Nephron progenitor cell (in vitro differentiated cells): Measurements from ENCODE around the gene LDLRAD4.

Experiments used
- DNase-seq: peaks from one replicate; pipeline ENCODE4 v3.0.0; 2021
- H3K27ac Mint-ChIP-seq: 2 replicates; pipeline ENCODE4 v1.8.0; 2021; ENCODE audit warnings: mild to moderate bottlenecking, moderate library complexity, mixed read lengths
- H3K27me3 Mint-ChIP-seq: 2 replicates; pipeline ENCODE4 v1.8.0; 2021; ENCODE audit warnings: mild to moderate bottlenecking, low read depth, mixed read lengths; ENCODE audit not compliant: poor library complexity
- H3K36me3 Mint-ChIP-seq: 2 replicates; pipeline ENCODE4 v1.8.0; 2021; ENCODE audit warnings: low read depth, mixed read lengths
- H3K4me1 Mint-ChIP-seq: 2 replicates; pipeline ENCODE4 v1.8.0; 2021; ENCODE audit warnings: mixed read lengths
- H3K4me3 Mint-ChIP-seq: 2 replicates; pipeline ENCODE4 v1.8.0; 2021; ENCODE audit warnings: mild to moderate bottlenecking, moderate library complexity, mixed read lengths
- H3K9me3 Mint-ChIP-seq: 2 replicates; pipeline ENCODE4 v1.8.0; 2021; ENCODE audit warnings: mild to moderate bottlenecking, moderate library complexity, mixed read lengths
- CTCF ChIP-seq: fragments of 200-600 bp; sonication (generic); IDR thresholded peaks from 2 replicates; pipeline ENCODE4 v1.5.0; 2021; ENCODE audit warnings: antibody characterized with exemption

The LDLRAD4 gene

GRCh38 chr18:13354402-13354801, 135.8 kb downstream of the LDLRAD4 start:
- Mint-ChIP-seq H3K9me3 (peaks cover 45% of the 10 kb centered on the region), H3K36me3 (no peaks in the 10 kb centered on the region), H3K27ac (no peak overlapping the region), H3K27me3 (peaks cover 5% of the 10 kb centered on the region), H3K4me3 (no peak overlapping the region), H3K4me1 (no peaks in the 10 kb centered on the region)
- no peak for DNase-seq
- no peak for TF ChIP-seq CTCF

GRCh38 chr18:13356032-13356431, 137.5 kb downstream of the LDLRAD4 start:
- no peak for DNase-seq
- peaks cover 29% of the 10 kb centered on the region for H3K9me3 Mint-ChIP-seq
- H3K36me3 Mint-ChIP-seq: no peaks in the 10 kb centered on the region
- H3K4me1 Mint-ChIP-seq: no peaks in the 10 kb centered on the region
- H3K27ac Mint-ChIP-seq: no peak overlapping the region
- H3K27me3 Mint-ChIP-seq: peaks cover 5% of the 10 kb centered on the region
- no peak for TF ChIP-seq CTCF
- H3K4me3 Mint-ChIP-seq: no peak overlapping the region

GRCh38 chr18:13357289-13357688, 138.7 kb downstream of the LDLRAD4 start:
- H3K9me3 Mint-ChIP-seq: peaks cover 16% of the 10 kb centered on the region
- no peak overlapping the region for H3K4me3 Mint-ChIP-seq
- H3K4me1 Mint-ChIP-seq: no peaks in the 10 kb centered on the region
- no peak overlapping the region for H3K27ac Mint-ChIP-seq
- no peak for TF ChIP-seq CTCF
- H3K36me3 Mint-ChIP-seq: no peaks in the 10 kb centered on the region
- DNase-seq: no peak
- H3K27me3 Mint-ChIP-seq: peaks cover 6% of the 10 kb centered on the region

GRCh38 chr18:13359210-13359609, 140.7 kb downstream of the LDLRAD4 start:
- Mint-ChIP-seq H3K27ac (no peak overlapping the region), H3K4me3 (no peak overlapping the region), H3K27me3 (peaks cover 6% of the 10 kb centered on the region), H3K36me3 (no peaks in the 10 kb centered on the region), H3K9me3 (peaks cover 4% of the 10 kb centered on the region), H3K4me1 (no peaks in the 10 kb centered on the region)
- no peak for DNase-seq
- no peak for TF ChIP-seq CTCF

GRCh38 chr18:13361431-13361830, 142.9 kb downstream of the LDLRAD4 start:
- no peak overlapping the region for H3K27ac Mint-ChIP-seq
- no peak overlapping the region for H3K4me3 Mint-ChIP-seq
- no peaks in the 10 kb centered on the region for H3K9me3 Mint-ChIP-seq
- DNase-seq: no peak
- no peak for TF ChIP-seq CTCF
- peaks cover 6% of the 10 kb centered on the region for H3K27me3 Mint-ChIP-seq
- H3K4me1 Mint-ChIP-seq: no peaks in the 10 kb centered on the region
- no peaks in the 10 kb centered on the region for H3K36me3 Mint-ChIP-seq

GRCh38 chr18:13362051-13362450, 143.5 kb downstream of the LDLRAD4 start:
- Mint-ChIP-seq H3K4me1 (no peaks in the 10 kb centered on the region), H3K9me3 (no peaks in the 10 kb centered on the region), H3K27ac (no peak overlapping the region), H3K36me3 (no peaks in the 10 kb centered on the region), H3K27me3 (peaks cover 6% of the 10 kb centered on the region), H3K4me3 (no peak overlapping the region)
- no peak for DNase-seq
- TF ChIP-seq CTCF: no peak
